ENCODE results near the gene RASSF4.
A peak's percentile ranks its signal among the peaks of the same experiment; 100 is the strongest.

RASSF4 gene

GRCh38 chr10:44960482-44961229 lies 1.1 kb downstream of the RASSF4 start:
- Mint-ChIP-seq H3K27ac (no peak overlapping the region), H3K4me1 (ENCODE audit: low read depth) (peaks cover 24% of the 10 kb centered on the region), H3K4me3 (peak overlapping the region; percentile 15), H3K27me3 (no peaks in the 10 kb centered on the region), H3K36me3 (ENCODE audit: low read depth) (peaks cover 19% of the 10 kb centered on the region), H3K9me3 (peaks cover 3% of the 10 kb centered on the region)
- peak; percentile 31 for DNase-seq

GRCh38 chr10:44961230-44961571 lies 1.6 kb downstream of the RASSF4 start:
- DNase-seq: no peak
- H3K27ac Mint-ChIP-seq: no peak overlapping the region
- H3K4me1 Mint-ChIP-seq (ENCODE audit: low read depth): peaks cover 30% of the 10 kb centered on the region
- H3K9me3 Mint-ChIP-seq: peaks cover 3% of the 10 kb centered on the region
- no peak overlapping the region for H3K4me3 Mint-ChIP-seq
- H3K36me3 Mint-ChIP-seq (ENCODE audit: low read depth): peaks cover 14% of the 10 kb centered on the region
- H3K27me3 Mint-ChIP-seq: no peaks in the 10 kb centered on the region

GRCh38 chr10:44961931-44962750 lies 2.5 kb downstream of the RASSF4 start:
- peaks cover 5% of the 10 kb centered on the region for H3K36me3 Mint-ChIP-seq (ENCODE audit: low read depth)
- H3K4me1 Mint-ChIP-seq (ENCODE audit: low read depth): peaks cover 33% of the 10 kb centered on the region
- no peak for DNase-seq
- no peaks in the 10 kb centered on the region for H3K9me3 Mint-ChIP-seq
- H3K27me3 Mint-ChIP-seq: no peaks in the 10 kb centered on the region
- H3K27ac Mint-ChIP-seq: no peak overlapping the region
- H3K4me3 Mint-ChIP-seq: no peak overlapping the region

GRCh38 chr10:44962870-44963738 lies 3.5 kb downstream of the RASSF4 start:
- no peaks in the 10 kb centered on the region for H3K9me3 Mint-ChIP-seq
- peaks cover 37% of the 10 kb centered on the region for H3K4me1 Mint-ChIP-seq (ENCODE audit: low read depth)
- DNase-seq: no peak
- H3K27ac Mint-ChIP-seq: no peak overlapping the region
- H3K27me3 Mint-ChIP-seq: no peaks in the 10 kb centered on the region
- H3K36me3 Mint-ChIP-seq (ENCODE audit: low read depth): peaks cover 5% of the 10 kb centered on the region
- H3K4me3 Mint-ChIP-seq: no peak overlapping the region

GRCh38 chr10:44963772-44964633 lies 4.4 kb downstream of the RASSF4 start:
- H3K27ac Mint-ChIP-seq: no peak overlapping the region
- no peaks in the 10 kb centered on the region for H3K9me3 Mint-ChIP-seq
- no peak overlapping the region for H3K4me3 Mint-ChIP-seq
- no peaks in the 10 kb centered on the region for H3K27me3 Mint-ChIP-seq
- peaks cover 4% of the 10 kb centered on the region for H3K36me3 Mint-ChIP-seq (ENCODE audit: low read depth)
- no peak for DNase-seq
- H3K4me1 Mint-ChIP-seq (ENCODE audit: low read depth): peaks cover 38% of the 10 kb centered on the region

GRCh38 chr10:44965104-44965503 lies 5.5 kb downstream of the RASSF4 start:
- no peaks in the 10 kb centered on the region for H3K9me3 Mint-ChIP-seq

GRCh38 chr10:44965651-44966097 lies 6.1 kb downstream of the RASSF4 start:
- H3K9me3 Mint-ChIP-seq: no peaks in the 10 kb centered on the region
- no peak overlapping the region for H3K4me3 Mint-ChIP-seq
- H3K36me3 Mint-ChIP-seq (ENCODE audit: low read depth): no peaks in the 10 kb centered on the region
- DNase-seq: no peak
- H3K27me3 Mint-ChIP-seq: no peaks in the 10 kb centered on the region
- H3K4me1 Mint-ChIP-seq (ENCODE audit: low read depth): peaks cover 33% of the 10 kb centered on the region
- peak overlapping the region; percentile 75 for H3K27ac Mint-ChIP-seq

More at GRCh38 chr10:44965104-44965503, 5.5 kb downstream of the RASSF4 start:
- Mint-ChIP-seq H3K36me3 (ENCODE audit: low read depth) (no peaks in the 10 kb centered on the region), H3K27ac (no peak overlapping the region), H3K4me3 (no peak overlapping the region), H3K27me3 (no peaks in the 10 kb centered on the region), H3K4me1 (ENCODE audit: low read depth) (peaks cover 37% of the 10 kb centered on the region)
- DNase-seq: no peak

- no peaks in the 10 kb centered on the region for H3K36me3 Mint-ChIP-seq (ENCODE audit: low read depth)
- peak overlapping the region; percentile 75 for H3K27ac Mint-ChIP-seq
- no peaks in the 10 kb centered on the region for H3K9me3 Mint-ChIP-seq
- no peaks in the 10 kb centered on the region for H3K27me3 Mint-ChIP-seq
- peaks cover 32% of the 10 kb centered on the region for H3K4me1 Mint-ChIP-seq (ENCODE audit: low read depth)
- no peak for DNase-seq
- H3K4me3 Mint-ChIP-seq: no peak overlapping the region
Measured at GRCh38 chr10:44966129-44966815, 6.7 kb downstream of the RASSF4 start.

- DNase-seq: no peak
- Mint-ChIP-seq H3K36me3 (ENCODE audit: low read depth) (no peaks in the 10 kb centered on the region), H3K4me3 (no peak overlapping the region), H3K27ac (no peak overlapping the region), H3K9me3 (no peaks in the 10 kb centered on the region), H3K27me3 (no peaks in the 10 kb centered on the region), H3K4me1 (ENCODE audit: low read depth) (peaks cover 32% of the 10 kb centered on the region)
Measured at GRCh38 chr10:44966816-44967509, 7.4 kb downstream of the RASSF4 start.

GRCh38 chr10:44967616-44968015 lies 8.0 kb downstream of the RASSF4 start:
- Mint-ChIP-seq H3K4me1 (ENCODE audit: low read depth) (peaks cover 32% of the 10 kb centered on the region), H3K4me3 (no peak overlapping the region), H3K27ac (peak overlapping the region; percentile 10), H3K36me3 (ENCODE audit: low read depth) (no peaks in the 10 kb centered on the region), H3K27me3 (no peaks in the 10 kb centered on the region), H3K9me3 (no peaks in the 10 kb centered on the region)
- DNase-seq: no peak

- no peaks in the 10 kb centered on the region for H3K27me3 Mint-ChIP-seq
- H3K27ac Mint-ChIP-seq: peak overlapping the region; percentile 10
- H3K36me3 Mint-ChIP-seq (ENCODE audit: low read depth): no peaks in the 10 kb centered on the region
- no peak for DNase-seq
- no peaks in the 10 kb centered on the region for H3K9me3 Mint-ChIP-seq
- H3K4me1 Mint-ChIP-seq (ENCODE audit: low read depth): peaks cover 32% of the 10 kb centered on the region
- H3K4me3 Mint-ChIP-seq: no peak overlapping the region
Measured at GRCh38 chr10:44968091-44968490, 8.5 kb downstream of the RASSF4 start.

- H3K36me3 Mint-ChIP-seq (ENCODE audit: low read depth): no peaks in the 10 kb centered on the region
- peaks cover 36% of the 10 kb centered on the region for H3K4me1 Mint-ChIP-seq (ENCODE audit: low read depth)
- no peaks in the 10 kb centered on the region for H3K27me3 Mint-ChIP-seq
- H3K9me3 Mint-ChIP-seq: no peaks in the 10 kb centered on the region
- no peak for DNase-seq
- no peak overlapping the region for H3K4me3 Mint-ChIP-seq
- no peak overlapping the region for H3K27ac Mint-ChIP-seq
Measured at GRCh38 chr10:44968500-44969400, 9.1 kb downstream of the RASSF4 start.

All from activated T-cell treated with anti-CD3 and anti-CD28 coated beads, Interleukin-2, amount 50 U/mL, for 24 hours (primary cell).